Ishikawa (cell line): Measurements from ENCODE around the gene SLC22A31.

Experiments
- EP300 ChIP-seq: IDR thresholded peaks from 2 replicates; pipeline ENCODE4 v1.6.1; 2012; ENCODE audit warnings: borderline replicate concordance
- NFIC ChIP-seq: IDR thresholded peaks from 2 replicates; pipeline ENCODE4 v1.6.1; 2012
- TAF1 ChIP-seq: IDR thresholded peaks from 2 replicates; pipeline ENCODE4 v1.6.1; 2012; ENCODE audit warnings: low read depth, mild to moderate bottlenecking
- ZBTB7A ChIP-seq: IDR thresholded peaks from 2 replicates; pipeline ENCODE4 v1.6.1; 2012; ENCODE audit warnings: low read depth
- TF ChIP-seq, protein P1 (sequence below): IDR thresholded peaks from 2 replicates; pipeline ENCODE4 v1.6.1; 2012

DNA sequence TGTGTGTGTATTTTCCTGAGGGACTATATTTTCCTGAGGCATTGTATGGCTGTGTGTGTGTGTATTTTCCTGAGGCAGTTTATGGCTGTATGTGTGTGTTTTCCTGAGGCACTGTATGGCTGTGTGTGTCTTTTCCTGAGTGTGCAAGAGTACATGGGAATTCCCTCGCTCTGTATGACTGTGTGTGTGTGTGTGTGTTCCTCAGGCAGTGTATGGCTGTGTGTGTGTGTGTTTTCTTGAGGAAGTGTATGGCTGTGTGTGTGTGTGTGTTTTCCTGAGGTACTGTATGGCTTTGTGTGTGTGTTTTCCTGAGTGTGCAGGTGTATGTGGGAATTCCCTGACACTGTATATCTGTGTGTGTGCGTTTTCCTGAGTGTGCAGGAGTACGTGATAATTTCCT, 21.3 kb upstream of the SLC22A31 start:
- TF ChIP-seq TAF1 (no peak), NFIC (no peak), EP300 (no peak), ZBTB7A (no peak)
- TF ChIP-seq, protein P1, sequence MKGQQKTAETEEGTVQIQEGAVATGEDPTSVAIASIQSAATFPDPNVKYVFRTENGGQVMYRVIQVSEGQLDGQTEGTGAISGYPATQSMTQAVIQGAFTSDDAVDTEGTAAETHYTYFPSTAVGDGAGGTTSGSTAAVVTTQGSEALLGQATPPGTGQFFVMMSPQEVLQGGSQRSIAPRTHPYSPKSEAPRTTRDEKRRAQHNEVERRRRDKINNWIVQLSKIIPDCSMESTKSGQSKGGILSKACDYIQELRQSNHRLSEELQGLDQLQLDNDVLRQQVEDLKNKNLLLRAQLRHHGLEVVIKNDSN, result no peak
